HG02798 (cell line): ENCODE data around the gene LAMB2.

Experiments
- ATAC-seq: cut with Tn5 transposase; IDR thresholded peaks from one replicate; pipeline ENCODE4 v1.9.1; 2021; ENCODE audit warnings: mild to moderate bottlenecking; ENCODE audit not compliant: unreplicated experiment, poor library complexity

LAMB2 gene

DNA sequence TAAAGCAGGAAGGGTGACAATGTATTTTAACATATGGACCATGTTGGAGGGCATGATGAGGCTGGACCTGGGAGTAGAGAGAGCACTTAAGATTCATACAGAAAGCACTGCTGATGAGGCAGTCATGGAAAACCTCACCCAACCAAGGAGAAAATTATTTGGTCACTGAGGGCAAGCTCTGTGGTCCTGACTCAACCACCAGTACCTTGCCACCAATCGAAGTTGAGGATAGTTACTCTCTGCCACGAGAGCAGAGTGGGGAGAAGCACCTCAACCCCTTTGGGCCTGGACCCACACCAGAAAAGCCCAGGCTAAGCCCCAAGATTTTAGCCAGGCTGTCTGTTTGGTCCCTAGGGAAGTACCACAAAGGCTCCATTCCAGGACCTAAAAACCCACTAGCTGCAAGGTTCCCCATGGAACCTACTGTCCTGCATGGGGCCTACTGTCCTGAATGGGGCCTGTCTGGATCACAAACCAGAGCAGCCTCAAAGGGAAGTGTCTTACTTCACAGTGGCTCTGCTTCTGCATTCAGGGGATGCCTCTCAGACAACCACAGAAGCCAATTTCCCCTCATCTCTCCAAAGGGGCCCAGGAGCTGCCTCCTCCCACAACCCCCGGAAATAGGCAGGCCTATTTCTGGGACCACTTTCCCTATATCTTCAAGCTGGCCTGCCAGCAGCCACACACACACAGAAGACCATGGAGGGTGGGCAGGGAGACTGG is 29.1 kb upstream of the LAMB2 start:
- ATAC-seq: no peak

DNA sequence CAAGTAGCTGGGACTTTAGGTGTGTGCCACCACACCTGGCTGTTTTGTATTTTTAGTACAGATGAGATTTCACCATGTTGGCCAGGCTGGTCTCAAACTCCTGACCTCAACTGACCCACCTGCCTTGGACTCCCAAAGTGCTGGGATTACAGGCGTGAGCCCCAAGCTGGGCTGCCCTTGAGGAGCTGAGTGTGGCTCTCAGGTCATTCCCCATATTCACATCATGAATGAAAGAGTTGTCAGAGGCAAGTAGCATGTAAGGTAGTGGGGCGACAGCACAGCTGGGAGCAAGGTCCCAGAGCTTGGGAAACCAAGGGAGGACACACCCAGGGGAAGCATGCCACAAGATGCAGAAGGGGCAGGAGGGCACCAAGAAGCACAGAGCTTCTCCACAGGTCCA is 28.3 kb upstream of the LAMB2 start:
- no peak for ATAC-seq

DNA sequence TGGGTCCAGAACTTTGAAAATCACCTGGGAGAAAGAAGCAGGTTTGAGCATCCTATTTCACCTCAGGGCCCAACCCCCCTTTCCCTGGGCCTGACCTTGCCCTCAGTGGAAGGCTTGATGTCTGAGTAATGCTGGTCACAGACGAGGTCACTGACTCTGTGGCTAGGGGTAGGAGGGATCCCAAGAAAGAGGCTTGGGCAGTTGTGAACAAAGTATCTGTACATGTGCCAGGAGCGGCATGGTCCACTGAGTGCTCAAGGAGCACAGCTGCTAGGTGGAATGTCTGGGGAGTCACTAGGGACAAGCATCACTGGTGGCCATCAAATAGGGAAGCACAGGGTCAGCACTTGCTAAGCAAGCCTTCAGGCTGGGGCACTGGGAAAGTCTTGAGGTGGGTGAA is 25.9 kb upstream of the LAMB2 start:
- no peak for ATAC-seq

DNA sequence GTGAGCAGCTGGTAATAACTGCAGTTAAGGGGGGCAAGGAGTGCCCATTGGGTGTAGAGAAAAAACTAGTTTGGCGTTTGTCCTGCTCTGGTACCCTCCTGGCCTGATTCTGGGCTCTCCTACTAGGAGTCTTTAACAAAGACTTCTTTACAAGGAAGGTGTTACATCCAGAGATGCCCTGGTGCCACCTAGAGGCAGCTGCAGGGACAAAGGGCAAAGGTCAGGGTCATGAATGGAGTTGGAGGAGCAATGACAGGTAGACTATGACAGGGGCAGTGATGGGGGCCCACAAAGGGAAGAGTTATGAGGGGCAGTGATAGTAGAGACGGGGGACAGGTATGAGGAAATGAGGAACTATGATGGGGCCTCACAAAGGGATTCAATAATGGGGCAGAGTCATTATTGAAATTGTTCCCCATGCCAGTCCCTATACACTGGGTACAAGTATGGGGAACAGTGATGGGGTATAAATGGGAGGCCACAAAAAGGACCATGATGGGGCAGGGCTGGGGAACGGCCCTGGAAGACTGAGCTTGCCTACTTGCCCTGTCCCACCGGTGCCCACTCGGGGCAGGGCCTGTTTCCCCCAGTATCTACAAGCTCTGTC is 25.4 kb upstream of the LAMB2 start:
- no peak for ATAC-seq

DNA sequence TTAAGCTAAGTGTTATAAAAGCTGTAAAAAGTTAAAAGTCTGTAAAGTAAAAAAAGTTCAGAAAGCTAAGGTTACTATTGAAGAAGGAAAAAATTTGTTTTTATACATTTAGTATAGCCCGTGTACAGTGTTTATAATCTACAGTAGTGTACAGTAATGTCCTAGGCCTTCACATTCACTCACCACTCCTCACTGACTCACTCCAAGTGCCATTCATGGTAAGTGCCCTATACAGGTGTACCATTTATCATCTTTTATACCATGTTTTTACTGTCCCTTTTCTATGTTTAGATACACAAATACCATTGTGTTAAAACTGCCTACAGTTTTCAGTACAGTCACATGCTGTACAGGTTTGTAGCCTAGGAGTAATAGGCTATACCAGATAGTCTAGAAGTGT is 24.4 kb upstream of the LAMB2 start:
- ATAC-seq: no peak

DNA sequence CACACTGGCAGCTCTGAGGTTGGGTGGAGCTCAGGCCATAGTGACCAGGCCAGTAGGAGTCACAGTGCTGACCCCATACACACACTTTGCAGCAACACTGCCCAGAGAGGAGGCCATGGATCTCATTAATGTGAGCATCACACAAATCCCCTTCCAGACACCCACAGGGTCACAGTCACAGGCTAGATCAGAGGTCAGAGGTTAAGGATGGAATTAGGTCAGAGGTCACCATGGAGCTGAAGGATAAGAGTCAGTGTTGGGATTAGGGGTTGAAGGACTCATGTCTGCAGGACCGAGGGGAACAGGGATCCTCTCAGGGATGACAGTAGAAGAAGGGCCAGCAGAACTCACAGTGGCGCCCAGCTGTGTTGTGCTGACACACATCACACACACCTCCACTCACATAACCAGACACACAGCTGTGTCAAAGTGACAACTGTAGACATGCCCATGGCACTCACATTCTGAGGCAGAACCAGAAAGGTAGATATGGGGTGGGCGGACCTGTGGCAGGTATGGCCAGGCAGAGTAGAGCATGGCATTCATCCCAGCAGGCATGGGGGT is 20.6 kb upstream of the LAMB2 start:
- no peak for ATAC-seq

DNA sequence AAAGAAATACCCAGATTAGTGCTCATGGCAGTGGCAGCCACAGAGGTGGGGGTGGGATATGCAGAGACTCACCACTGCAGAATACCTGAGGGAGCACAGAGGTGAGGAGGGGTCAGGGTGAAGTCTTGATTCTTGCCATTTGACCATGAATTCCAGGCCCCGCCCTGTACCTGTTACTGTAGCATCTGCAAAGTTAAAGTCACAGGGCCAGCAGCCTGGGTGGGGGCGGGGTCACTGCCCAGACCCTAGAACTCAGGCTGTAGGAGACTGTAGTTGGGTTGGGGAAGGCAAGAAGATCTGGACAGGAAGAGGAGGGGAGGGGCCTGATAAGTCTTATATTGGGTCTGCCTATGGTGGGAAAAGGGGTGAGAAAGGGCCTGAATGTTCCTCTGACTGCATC is 18.8 kb upstream of the LAMB2 start:
- ATAC-seq: no peak

DNA sequence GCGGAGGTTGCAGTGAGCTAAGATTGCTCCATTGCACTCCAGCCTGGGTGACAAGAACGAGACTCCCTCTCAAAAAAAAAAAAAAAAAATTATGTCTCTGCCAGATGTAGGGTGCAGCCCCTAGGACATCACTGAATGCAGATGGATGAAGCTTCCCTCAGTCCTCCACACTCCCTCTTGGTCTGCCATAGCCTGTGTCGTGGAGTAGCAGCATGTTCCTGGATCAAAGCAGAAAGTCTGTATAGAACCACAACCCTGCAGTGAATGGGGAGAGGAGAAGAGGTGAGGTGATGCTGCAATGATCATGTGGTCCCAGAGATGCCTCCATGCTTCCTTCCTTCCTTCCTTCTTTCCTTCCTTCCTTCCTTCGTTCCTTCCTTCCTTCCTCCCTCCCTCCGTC is 15.3 kb upstream of the LAMB2 start:
- no peak for ATAC-seq

DNA sequence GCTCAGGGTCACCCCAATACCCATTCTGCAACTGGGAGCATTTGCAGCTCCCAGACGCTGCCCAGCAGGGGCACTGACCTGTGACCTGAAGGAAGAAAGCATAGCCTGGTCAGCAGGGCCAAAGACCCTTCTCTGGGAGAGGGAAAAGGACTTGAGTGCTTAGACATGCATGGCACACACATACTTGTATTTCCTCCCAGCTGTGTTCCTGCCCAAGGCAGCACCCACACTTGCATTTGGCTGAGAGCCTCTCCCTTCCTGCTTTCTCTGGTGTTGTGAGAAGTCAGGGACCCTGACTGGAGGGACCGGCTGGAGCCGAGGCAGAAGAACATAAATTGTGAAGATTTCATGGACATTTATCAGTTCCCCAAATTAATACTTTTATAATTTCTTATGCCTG is 7.2 kb upstream of the LAMB2 start:
- ATAC-seq: no peak

DNA sequence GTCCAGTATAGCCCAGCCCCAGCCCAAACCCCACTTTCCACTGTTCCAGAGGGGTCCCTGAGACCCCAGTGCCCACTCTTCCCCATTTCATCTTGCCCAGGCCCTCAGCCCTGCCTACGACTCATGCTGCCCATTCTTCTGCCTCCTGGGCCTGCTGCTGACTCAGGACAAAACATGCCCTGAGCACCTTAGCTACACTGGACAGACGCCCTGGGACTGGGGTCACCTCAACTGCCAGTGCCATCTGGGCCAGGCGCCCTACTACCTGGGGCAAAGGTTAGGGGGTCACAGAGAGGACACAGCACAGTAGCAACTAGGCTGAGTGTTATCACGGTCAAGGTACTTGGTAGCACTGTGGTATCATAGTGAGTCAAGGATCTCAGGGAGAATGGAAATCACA is 2.6 kb upstream of the LAMB2 start:
- no peak for ATAC-seq

DNA sequence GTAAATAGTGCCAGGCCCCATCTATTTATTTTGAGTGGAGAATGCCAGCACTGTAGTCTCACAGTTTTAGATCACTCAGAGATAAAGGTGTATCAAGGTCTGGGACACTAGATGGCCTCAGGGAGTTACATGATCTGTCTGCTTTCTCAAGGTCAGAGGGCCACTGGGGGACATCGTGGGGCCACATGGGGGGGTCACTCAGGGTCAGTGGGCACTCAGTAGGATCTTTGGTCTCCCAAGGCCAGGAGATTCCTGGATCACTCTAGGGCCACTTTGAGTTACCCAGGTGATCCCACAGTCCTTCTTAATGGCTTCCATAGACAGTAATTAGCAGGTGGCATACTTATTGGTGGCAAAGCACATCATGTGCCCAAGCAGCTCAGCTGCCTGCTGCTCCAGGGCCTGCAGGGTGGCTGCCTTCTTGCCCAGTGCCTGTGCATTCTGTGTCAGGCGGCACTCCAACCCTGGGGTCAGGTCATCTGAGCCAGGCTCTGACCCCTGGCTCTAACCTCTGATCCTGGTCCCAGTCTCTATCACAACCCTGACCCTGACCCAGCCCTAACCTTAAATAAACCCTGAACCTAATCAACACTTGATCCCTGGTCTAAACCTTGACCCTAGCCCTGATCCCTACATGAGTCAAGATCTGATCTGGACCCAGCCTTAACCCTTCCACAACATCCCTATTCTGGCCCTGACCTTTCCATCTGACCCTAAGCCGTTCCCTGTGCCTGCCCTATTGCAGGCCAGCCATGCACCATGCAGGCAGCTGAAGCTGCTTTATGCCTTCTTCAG is 1.8 kb upstream of the LAMB2 start:
- no peak for ATAC-seq

DNA sequence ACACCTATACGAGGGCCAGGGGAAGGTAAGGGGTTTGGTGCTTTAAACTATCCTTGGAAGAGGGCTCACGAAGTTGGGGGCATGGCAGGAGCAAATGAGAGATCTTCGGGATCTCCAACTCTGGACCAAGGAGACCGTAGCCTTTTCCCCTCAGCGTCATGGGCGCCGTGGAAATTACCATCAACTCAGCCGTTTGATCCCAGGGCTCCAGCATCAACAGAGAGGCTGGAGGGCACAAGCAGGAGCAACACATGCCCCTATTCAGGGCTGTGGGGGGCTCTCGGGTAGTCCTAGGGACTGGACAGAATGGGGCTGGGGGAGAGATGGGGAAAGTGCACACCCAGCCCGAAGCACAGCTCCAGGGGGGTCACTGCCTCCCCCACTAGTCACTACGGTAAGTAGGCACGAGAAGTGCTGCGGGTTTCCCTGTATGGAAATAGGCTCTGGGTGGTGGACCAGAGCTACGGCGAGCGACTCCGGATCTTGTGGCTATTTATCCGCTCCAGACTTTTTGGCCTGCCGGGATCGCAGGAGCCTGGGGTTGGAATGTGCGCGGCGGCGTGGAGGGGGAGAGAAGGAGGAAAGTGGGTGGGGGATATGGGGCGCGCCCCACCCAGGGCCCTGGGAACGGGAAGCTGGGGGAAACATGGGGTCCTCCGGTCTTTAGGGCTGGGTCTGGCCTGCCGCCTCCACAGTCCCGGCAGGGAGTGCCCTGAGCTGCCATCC is 539 bp upstream of the LAMB2 start:
- no peak for ATAC-seq

DNA sequence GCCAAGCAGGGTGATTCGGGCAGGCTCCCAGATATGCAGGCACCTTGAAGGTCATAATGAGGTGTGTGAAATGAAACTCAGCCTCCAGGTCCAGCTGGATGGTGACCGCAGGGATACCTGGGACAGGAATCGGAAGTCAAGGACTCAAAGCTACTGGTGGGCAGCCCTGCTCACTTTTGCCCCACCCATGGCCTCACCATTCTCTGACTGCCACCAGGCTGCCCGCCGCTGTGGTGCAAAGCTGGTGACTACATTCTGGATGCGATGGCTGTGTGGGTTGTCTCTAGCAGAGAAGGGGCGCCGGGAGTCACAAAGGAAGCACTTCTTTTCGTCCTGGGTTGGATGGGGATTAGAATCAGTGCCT is 795 bp downstream of the LAMB2 start:
- no peak for ATAC-seq

DNA sequence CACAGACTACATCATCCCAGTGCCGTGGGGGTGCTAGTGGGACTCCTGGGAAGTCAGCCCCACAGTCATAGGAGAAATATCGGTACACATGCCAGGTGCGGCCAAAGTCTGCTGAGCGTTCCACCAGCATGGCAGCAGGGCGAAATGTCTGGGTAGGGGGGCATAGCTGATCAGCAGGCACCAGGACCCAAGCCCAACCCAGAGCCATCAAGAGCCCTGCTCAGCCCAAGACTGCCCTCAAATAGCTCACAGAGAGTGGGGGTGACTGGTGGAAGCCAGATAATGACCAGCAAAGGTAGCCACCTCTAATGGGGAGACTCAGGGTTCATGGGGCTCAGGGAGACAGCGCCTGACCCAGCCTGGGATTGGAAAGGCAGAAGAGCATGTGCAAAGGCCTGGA is 1.3 kb downstream of the LAMB2 start:
- no peak for ATAC-seq

DNA sequence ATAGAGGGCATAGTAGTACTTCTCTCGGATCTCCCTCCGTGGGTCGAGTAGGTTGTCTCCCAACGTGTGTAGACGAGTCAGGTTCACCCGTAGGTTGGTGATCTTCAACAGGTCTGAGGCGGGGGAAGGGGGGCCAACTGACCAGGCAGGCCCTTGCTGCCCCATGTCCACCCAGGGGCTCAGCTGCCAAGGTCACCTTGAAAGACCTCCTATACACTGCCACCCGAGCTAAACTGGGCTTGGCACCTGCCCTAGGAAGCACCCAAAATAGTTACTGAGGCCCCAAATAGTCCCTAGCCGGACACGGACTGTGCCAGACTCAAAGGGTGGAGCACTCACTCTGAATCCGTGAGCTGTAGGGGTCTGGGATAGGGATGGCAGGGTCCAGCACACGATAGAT is 1.8 kb downstream of the LAMB2 start:
- no peak for ATAC-seq

DNA sequence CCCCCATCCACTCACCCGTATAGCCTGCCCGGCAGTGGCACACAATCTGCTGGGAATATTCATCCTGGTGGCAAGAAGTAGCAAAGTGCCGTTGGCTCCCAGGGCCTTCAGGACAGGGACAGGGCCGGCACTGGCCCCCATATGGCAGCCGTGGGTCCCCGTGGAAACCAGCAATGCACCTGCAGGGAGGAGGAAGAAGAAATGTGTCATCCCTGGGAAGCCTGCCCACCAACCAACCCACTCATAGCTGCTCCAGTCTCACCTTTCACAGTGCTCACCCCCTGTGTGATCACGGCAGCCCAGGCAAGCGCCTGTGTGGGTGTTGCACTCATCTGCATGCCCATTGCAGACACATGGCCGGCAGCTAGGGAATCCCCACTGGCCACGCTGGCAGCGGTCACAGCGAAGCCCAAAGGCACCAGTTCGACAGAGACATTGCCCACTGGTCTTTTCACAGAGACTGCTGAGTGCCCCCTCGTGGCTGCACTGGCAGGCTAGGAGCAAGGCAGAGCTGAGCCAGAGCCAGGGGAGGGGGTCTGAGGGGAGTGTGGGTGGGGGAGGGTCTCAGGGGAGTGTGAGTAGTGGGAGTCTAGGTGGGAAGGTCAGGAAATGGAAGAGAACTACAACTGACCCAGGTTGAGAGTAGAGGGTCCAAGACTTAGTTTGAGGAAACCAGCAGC is 7.7 kb downstream of the LAMB2 start:
- no peak for ATAC-seq

DNA sequence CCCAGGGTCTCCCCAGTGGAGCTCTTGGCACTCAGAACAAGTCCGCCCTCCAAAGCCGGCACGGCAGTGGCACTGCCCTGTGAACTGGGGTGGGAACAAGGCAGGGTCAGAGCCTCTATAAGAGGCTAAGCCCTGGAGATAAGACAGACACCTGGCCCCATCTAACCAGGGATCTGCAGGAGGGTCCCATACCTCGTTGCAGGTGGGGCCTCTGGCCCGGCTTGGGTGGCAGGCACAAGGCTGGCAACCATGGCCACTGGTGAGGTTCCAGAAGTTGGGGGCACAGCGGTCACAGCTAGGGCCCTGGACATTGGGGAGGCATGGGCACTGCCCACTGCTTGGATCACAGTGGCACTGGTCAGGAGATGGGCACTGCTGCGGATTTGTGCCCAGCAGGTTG is 8.6 kb downstream of the LAMB2 start:
- no peak for ATAC-seq

DNA sequence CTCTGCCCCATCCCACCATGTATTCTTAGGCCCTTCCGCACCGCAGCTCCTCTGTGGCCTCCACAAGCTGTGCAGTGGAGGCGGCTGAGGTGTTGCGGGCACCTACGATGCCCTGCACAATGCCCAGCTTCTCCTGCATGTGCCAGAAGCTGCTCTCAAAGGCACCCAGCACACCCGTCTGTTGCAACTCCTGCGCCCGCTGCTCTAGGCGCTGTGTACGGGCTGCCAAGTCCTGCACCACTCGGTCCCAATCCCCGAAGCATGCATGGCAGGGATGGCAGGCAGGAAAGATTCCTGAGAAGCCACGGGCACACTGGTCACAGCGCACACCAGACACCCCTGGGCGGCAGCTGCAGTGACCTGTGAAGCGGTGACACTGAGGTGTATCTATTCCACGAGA is 9.2 kb downstream of the LAMB2 start:
- no peak for ATAC-seq

DNA sequence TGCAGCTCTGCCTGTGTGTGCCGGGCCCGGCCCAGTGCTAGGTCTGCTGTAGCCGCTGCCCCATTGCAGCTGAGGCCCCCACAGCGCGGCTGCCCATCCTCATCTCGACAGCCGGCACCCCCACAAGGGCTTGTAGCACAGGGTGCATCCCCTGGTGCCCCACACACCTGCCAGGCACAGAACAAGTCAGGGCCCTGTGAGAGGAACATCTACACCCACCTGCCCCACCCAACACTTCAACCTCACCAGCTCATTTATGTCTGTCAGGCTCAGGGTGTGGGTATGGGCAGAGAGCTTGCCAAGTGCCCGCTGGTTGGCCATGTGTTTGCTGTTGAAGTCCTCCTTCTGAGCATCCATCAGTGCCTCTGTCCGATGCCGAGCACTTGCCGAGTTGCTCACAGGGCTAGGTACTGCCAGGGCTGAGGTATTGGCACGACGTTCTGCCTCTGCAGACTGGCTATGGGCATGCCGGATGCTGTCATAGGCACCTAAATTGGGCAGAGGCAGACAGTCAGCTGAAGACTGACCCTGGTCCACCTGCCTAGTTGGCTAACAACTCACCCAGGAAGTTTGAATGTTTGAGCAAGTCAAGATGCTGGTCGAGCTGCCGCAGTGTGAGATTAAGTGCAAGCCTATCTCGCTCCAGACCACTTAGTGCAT is 9.8 kb downstream of the LAMB2 start:
- no peak for ATAC-seq

DNA sequence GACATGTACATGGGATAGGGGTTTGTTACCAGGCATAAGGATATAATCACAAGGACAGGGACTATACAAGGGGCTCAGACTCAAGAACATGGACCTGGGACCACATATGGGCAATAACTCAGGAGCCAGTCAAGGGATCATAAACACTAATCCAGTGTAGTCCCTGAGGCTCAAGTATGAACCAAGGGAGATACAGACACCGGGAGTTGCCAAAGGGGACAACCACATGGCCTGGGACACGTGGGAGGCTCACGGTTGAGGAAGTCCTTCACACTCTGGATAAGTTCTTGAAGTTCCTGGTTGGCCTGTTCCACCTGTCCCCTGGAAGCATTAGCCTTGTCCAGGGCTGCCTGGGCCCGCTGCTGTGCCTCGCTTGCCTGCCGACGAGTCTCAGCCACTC is 10.4 kb downstream of the LAMB2 start:
- no peak for ATAC-seq
